ENCODE results near the gene PRRG3. TPM values are rescaled to one million over a fixed set of nuclear protein-coding genes. Genes with fewer than 3 reads are reported as not detected.

Gene PRRG3
- total and polyA plus RNA-seq, 2 of the 4 experiments (the other 2 are of a cell fraction): not detected

GRCh38 chrX:151753313-151754046 lies 58.2 kb downstream of the PRRG3 start (continued):
- TF ChIP-seq CEBPB (IDR thresholded peaks at IDR 0.05; ENCODE audit: low read depth, low read length): peak; percentile 60

- intact Hi-C loops (cut with micrococcal nuclease): loop anchor here (5.0 kb wide), 1 partner anchor 883 kb away; the partner anchor contains the start of gene GABRQ
- H2AFZ ChIP-seq (replicated peaks; ENCODE audit: low read length, poor library complexity): no peak overlapping the region
- dilution Hi-C loops (cut with HindIII; ENCODE audit: low sequenced_read_pairs, unreplicated experiment): no loop called here
- no peaks in the 10 kb centered on the region for H3K4me1 ChIP-seq (ENCODE audit: control insufficient read depth, insufficient read depth, low read length)
- H4K5ac ChIP-seq (ENCODE audit: low read depth, low read length): no peak overlapping the region
- in situ Hi-C loops (cut with MboI; ENCODE audit: low sequenced_read_pairs): loop anchor here (25.0 kb wide), 1 partner anchor 883 kb away; the partner anchor contains the start of gene GABRQ
- no peak overlapping the region for H4K91ac ChIP-seq (ENCODE audit: insufficient read depth, low read depth, low read length)
- no peaks in the 10 kb centered on the region for H3K9me1 ChIP-seq (ENCODE audit: insufficient read depth, low read length)
- ATAC-seq (ENCODE audit: low read depth) (no peak), DNase-seq (peak; percentile 8)
- ChIA-PET CTCF (no interaction called here), POLR2A (ENCODE audit: unreplicated experiment) (no interaction called here)
- H2AK9ac ChIP-seq (replicated peaks; ENCODE audit: low read depth, low read length, poor library complexity): no peak overlapping the region
- no peak overlapping the region for H3K4ac ChIP-seq (ENCODE audit: low read depth, low read length)
- WGBS, 2 experiments (ENCODE audit: extremely low coverage in 2 of 2, insufficient read length in 1 of 2): 58% methylated on average over 3 of the region's 6 CpGs; no CpG with 5 or more reads in 1 of the 2 experiments
- H3K9ac ChIP-seq (ENCODE audit: low read depth, low read length): no peak overlapping the region
- no peak overlapping the region for H3K14ac ChIP-seq (replicated peaks; ENCODE audit: low read depth, low read length)
- no peaks in the 10 kb centered on the region for H3K79me1 ChIP-seq (ENCODE audit: low read depth in 1 of 2, low read length in 2 of 2)
- no peak overlapping the region for H3K27ac ChIP-seq (ENCODE audit: insufficient read depth, low read length)
- no peak overlapping the region for H3K4me3 ChIP-seq (ENCODE audit: insufficient read depth, low read depth, low read length)
- H2BK20ac ChIP-seq (ENCODE audit: low read depth, low read length): no peak overlapping the region
- H4K20me1 ChIP-seq (ENCODE audit: insufficient read depth, low read length): no peaks in the 10 kb centered on the region
- H3K56ac ChIP-seq (ENCODE audit: extremely low read depth, insufficient read depth, low read length): no peak overlapping the region
- H2BK15ac ChIP-seq (ENCODE audit: low read depth, low read length): no peak overlapping the region
- no peak overlapping the region for H2BK5ac ChIP-seq (ENCODE audit: low read depth, low read length, poor library complexity, severe bottlenecking)
- TF ChIP-seq MXI1 (IDR thresholded peaks at IDR 0.05; ENCODE audit: borderline replicate concordance, low read depth, low read length) (no peak), SMC3 (IDR thresholded peaks at IDR 0.05; ENCODE audit: low read depth, low read length) (no peak), RCOR1 (IDR thresholded peaks at IDR 0.05; ENCODE audit: insufficient replicate concordance, low read length) (no peak), MAFK (IDR thresholded peaks at IDR 0.05; ENCODE audit: low read depth, low read length) (no peak), ELK1 (IDR thresholded peaks at IDR 0.05; ENCODE audit: borderline replicate concordance, low read depth, low read length) (no peak), NFE2L2 (IDR thresholded peaks at IDR 0.05; ENCODE audit: low read depth, low read length) (no peak), CEBPB (IDR thresholded peaks at IDR 0.05; ENCODE audit: low read depth, low read length) (no peak), BHLHE40 (IDR thresholded peaks at IDR 0.05; ENCODE audit: low read depth, low read length) (no peak), MAZ (IDR thresholded peaks at IDR 0.05; ENCODE audit: borderline replicate concordance, low read depth, low read length) (no peak), RAD21 (IDR thresholded peaks at IDR 0.05; ENCODE audit: low read length) (no peak)
- H2BK120ac ChIP-seq (ENCODE audit: low read depth, low read length): no peak overlapping the region
- no peak overlapping the region for H3K23ac ChIP-seq (ENCODE audit: low read depth, low read length)
- BruUV-seq (replicated peaks): no TSS peak
- H3K9me3 ChIP-seq (ENCODE audit: control insufficient read depth, insufficient read depth, low read length): peaks cover 4% of the 10 kb centered on the region; the same call in 1 of the 2 replicates
- no peaks in the 10 kb centered on the region for H3K36me3 ChIP-seq (ENCODE audit: control insufficient read depth, insufficient read depth, low read length)
- no peak overlapping the region for H4K8ac ChIP-seq (ENCODE audit: low read depth in 2 of 2, low read length in 2 of 2)
- no peaks in the 10 kb centered on the region for H3K27me3 ChIP-seq (ENCODE audit: control insufficient read depth, insufficient read depth, low read length)
- H2AK5ac ChIP-seq (ENCODE audit: low read depth, low read length): no peak overlapping the region
- H3K4me2 ChIP-seq (ENCODE audit: low read depth, low read length): no peak overlapping the region
- H3K18ac ChIP-seq (ENCODE audit: low read depth, low read length): no peak overlapping the region
Measured at GRCh38 chrX:151754047-151754429, 58.8 kb downstream of the PRRG3 start.
